ENCODE data around the gene IRF8.
"Not testable (repeated sequence)": the region's sequence is repeated elsewhere in the genome, so short reads cannot be mapped to it uniquely, and the experiment has no call there.

IRF8 gene, protein sequence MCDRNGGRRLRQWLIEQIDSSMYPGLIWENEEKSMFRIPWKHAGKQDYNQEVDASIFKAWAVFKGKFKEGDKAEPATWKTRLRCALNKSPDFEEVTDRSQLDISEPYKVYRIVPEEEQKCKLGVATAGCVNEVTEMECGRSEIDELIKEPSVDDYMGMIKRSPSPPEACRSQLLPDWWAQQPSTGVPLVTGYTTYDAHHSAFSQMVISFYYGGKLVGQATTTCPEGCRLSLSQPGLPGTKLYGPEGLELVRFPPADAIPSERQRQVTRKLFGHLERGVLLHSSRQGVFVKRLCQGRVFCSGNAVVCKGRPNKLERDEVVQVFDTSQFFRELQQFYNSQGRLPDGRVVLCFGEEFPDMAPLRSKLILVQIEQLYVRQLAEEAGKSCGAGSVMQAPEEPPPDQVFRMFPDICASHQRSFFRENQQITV

DNA sequence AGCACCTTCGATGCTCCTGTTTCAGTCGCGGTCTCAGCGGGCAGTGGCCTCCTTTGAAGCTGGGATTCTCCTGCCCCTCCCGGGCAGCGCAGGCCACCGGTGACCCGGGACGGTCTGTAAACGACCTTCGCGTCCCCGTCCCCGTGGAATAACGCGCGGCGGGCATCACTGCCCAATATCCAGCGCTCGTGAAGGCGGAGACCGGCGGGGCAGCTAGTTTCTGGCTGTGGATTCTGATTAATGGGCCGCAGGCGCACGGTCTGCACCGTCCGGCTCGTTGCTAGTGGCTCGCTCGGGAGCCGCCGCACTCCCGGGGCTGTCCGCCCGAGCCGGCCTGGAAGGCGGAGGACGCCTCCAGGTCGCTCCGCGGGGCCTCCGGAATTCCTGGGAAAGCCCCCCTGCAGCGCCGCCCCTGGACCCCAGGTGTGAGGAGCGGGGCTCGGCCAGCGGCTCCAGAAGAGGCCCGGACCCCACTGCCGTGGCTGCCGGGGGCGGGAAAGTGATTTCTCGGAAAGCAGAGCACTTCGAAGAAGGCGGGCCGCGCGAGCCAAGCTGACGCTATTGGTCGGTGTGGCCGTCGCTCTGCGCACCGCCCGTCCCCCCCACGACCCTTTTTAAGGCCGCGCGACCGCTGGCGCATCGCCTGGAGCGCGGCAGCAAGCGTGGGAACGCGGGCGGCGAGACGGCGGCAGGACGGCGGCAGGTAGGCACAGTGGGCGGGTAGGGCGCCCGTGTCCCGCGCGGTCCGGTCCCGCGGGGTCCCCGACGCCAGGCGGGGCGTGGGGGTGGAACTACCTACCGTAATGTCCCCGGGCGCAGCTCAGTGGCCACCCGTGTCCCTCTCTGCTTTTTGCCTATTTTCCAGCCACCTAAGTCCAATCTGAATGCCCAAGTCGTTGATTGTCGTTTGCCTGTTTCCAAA, at the start of gene IRF8:
Gene IRF8 (plus strand): TSS at position 642 of the 922 bp plus-strand sequence. CDS start 3,854 bp downstream, outside the sequence.
- DNase-seq = no peak

DNA sequence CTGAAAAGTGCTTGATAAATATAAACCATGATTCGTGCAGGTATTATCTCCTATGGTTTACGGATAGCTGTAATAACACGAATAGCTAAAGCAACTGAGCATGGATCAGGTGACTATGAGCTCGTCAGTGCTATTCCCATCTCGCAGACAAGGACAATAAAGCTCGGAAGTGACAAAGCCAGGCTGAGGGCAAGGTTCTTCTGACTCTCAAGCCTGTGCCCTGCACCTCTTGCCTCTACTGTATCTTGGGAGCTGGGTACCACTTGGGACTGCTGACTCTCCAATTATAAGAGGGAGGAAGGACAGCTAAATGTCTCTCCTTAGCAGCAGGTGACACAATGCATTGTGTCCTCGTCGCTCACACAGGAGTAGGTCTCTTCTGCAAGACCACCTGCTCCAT, 49.6 kb upstream of the IRF8 start:
- DNase-seq = no peak

DNA sequence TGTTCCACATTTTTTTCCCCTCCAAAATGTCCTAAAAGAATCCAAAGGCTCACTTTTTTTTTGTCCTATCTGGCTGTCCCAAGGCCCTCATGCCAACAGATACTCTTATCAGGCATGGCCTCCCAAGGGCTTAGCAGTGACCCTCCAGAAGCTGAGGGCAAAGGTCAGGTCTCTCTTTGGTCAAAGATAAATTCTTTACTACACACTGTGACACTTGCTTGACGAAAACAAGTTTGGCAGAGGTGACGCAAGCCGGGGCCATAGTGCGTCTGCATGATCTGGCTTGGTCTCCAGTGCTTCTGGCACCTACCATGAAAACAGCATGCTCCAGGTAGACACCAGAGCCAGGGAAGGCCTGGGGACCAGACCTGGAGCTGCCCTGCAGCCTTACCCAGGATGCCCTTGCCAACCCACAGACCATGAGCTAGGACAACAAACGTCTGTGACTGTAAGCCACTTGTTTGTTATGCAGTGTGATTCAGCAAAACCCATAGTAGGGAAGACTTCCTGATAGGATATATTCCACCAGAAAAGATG, 48.5 kb upstream of the IRF8 start:
- no peak for DNase-seq

DNA sequence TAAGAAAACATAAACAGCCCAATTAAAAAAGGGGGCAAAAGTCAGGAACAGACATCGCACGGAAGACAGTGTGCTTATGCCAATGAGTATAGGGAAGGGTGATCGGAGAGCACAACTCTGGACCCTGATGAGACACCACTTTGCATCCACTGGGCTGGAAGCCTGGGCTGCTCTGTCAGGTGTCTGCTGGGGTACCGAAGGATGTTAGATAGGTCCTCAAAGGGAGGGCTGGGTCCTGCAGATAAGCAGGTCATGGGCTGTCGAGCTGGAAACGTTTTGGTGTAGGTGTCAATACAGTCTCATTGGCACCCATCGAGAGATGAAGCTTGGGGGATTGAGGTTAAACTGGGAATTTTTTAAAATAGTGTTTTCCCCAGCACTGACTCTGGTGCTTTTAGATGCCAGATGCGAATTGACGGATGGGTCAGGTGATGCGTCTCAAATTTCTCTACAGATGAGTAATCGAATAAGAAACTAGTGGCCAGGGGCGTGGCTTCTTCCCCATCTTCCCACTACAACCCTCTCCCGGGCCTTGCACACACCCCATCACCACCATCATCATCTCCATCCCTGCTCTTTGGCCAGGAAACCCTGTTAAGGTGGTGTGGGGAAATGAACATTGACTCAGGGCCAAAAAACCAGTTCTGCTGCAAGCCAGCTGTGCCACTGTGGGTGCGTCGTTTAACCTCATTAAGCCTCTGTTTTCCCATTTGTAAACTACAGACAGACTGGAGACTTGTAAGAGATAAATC, 47.8 kb upstream of the IRF8 start:
- DNase-seq = no peak

DNA sequence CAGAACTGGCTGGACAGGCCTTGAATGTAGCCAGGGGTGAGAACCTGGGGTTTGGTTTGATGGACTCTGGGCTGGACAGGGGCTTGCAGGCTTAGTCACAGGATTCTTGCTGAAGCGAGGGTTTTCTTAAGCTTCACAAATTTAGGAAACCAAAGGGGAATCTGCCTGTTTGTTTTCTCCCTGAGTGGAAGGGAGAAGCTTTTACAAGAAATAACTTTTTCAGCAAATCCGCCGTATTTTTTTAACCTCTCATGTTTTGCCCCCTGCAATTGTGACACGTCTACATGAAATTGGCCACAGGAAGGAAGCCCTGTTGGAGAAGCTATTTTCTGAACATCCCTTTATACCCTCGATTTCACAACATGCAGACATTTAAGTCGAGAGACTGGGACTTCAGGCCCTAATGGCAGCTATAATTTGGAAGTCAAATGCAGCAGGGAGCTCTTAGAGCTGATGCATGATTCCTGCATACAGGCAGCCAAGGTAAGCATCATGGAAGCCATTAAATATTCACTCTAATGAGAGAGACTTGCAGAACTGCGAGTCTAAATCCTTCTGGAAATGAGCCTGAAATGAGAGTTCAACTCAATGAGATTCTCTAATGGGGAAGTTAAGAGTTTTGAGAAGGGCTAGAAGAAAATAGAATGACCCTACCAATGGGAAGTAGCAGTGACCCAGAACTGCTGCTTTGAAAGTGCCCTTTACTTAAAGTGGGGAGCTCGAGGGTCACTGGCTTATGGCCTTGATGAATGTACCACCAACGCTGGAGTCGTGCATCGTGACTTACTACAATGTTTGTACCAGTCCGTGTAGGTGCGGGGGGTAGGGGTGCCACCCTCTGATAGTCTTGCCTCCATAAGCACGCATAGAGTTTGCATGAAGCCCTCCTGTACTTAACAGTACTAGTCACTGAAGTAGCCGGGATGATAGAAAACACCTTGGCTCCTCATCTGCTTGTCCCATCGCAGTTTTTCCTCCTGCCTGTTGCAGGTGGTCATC, 45.1 kb upstream of the IRF8 start:
- DNase-seq = no peak

DNA sequence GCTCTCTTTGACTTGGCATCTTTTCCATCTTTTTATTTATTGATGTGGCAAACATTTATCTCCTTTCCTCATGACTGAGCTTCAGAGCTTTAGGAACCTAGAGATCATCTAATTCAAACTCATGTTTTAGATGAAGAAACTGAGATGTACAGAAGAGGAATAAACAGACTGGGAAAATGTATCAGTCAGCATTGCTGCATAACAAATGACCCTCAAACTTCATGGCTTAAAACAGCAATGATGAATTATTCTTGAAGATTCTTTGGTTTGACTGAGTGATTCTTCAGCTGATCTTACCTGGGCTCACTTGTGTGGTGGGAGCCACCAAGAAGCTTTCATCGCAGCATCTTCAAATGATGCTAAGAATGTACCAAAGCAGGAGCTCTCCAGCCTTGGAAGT, 44.0 kb upstream of the IRF8 start:
- no peak for DNase-seq

DNA sequence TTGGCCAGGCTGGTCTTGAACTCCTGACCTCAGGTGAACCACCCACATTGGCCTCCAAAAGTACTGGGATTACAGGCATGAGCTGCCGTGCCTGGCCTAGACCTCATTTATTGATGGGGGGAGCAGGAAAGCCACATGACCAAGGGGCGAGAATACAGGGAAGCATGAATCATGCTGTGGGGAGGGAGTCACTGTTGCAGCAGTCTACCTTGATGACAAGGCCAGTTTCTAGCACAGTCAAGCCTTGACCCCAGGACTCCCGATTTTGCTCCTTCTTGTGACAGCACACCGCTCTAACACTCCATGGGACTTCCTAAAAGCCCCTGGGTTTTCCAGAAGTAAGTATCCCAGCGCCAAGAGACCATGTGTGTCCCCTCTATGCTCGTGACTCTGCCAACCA, 42.9 kb upstream of the IRF8 start:
- DNase-seq = no peak

DNA sequence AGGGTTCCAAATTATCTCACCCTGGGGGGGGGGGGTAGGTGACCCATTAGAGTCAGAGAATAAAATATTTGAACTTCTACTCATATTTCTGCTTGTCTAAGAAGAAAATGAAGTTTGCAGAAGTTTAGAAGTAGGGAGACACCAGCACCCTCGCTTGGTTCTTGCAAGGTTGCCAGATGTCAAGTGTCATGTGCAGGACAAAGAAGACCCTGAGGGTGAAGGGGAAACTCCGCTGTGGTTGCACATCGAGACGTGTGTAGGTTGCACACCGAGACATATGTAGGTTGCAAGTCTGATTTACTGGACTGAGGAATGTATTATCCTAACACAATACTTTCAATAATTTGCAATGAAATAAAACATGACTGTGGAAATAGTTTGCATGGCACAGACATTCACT, 42.4 kb upstream of the IRF8 start:
- DNase-seq = no peak

DNA sequence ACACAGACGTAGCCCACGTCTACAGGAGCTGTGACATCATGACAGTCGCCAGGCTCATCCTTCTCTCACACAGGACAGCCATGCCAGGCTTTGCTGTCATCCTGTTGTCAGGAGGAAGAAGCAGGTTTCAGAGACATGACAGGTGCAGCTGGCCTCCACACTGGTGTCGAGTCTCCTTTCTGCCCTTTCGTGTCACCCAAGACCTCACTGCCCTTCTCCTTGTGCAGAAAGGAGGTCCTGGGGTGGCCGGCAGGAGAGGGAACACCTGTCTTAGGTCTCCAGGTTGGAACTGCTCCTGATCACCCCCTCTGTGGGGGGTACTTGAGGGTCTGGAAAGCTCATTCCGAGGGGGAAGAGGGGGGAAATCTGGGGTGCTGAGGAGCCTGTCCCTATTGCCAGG, 41.6 kb upstream of the IRF8 start:
- no peak for DNase-seq

DNA sequence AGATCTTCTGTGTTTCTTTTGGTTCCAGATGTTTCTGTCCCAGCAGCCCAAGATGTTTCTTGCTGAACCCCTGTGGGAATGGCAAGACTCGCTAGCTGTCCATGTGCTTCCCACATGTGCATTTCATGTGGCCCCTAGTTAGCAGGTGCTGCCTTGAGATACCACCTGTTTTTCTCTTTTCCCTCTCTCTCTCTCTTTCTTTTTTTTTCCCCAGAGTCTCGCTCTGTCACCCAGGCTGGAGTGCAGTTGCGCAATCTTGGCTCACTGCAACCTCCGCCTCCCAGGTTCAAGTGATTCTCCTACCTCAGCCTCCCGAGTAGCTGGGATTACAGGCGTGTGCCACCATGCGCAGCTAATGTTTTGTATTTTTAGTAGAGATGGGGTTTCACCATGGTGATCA, 40.4 kb upstream of the IRF8 start:
- DNase-seq = not testable (repeated sequence)

DNA sequence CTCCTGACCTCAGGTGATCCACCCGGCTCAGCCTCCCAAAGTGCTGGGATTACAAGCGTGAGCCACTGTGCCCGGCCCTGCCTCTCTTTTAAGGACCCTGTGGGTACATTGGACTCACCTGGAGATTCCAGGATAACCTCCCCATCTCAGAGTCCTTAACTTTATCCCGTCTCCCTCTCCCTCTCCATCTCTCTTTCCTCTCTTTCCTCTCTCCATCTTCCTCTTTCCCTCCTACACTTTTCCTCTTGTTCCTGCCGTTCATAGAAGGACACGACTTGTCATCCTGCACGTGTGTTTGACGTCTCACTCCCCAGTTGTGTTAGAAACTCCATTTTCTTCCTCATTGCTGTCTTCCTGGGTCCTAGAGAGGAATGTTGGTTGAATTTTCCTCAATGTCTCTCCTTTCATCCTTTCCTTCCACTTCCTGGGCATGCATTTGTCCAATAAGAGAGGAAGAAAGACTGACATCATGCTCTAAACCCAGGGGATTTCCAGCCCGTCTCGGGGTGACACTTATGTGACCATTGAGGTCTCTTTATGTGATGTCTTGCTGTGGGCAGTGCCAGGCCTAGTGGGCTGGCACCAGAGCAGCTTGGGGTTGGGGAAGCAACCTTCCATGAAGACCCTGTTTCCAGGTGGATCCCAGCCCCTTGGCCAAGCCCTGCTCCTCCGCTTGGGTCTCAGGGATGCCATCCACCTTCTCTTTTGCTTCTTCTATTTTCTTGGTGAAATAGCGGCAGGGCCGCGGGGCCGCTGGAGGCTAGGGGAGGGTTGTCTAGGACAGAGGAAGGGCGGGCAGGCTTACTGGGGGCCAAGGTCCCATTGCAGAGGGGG, 39.8 kb upstream of the IRF8 start:
- DNase-seq = no peak

DNA sequence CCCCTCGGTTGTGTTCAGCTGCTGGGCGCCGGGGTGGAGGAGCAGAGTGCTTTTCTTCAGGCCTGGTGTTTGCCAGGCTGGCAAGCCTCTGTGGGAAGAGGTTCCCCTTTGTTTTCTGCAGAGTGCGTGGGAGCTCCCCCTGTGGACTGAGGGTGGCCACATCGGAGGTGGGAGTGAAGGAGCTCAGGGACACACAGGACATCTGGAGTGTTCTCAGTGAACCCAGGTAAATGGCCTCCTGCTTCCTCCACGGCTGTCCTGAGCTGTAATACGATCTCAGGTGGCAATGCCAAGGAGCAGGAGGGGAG, 39.2 kb upstream of the IRF8 start:
- no peak for DNase-seq

DNA sequence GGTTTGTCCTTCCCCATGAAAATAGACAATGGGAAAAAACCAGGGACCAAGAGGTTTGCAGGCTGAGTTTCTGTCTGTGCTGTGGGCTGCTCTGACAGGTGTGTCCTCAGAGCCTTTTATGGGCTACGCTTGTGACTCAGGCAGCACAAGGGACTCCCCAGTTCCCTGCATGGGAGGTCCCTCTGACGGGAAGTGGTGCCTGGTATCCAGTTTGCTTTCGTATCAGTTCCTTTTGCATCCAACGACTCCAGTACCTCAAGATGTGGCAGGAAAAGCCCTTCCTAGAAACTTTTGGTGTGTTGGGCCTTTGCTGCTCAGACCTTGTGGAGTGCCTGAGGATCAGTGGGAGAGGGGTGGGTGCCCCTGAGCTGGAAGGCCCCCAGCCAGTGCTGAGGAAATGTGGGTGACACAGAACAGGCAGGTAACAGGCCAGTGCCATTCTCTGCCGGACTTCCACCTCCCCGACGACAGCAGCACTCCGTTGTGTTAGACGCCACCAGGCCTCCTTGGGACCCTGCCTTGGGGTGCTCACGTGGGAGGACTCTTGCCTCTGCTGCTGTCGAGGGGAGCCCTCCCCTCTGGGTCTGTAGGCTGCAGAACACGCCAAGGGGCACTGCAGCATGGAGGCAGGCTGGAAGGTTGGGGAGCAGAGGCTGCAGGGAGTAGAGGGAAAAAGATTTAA, 38.4 kb upstream of the IRF8 start:
- DNase-seq = no peak

DNA sequence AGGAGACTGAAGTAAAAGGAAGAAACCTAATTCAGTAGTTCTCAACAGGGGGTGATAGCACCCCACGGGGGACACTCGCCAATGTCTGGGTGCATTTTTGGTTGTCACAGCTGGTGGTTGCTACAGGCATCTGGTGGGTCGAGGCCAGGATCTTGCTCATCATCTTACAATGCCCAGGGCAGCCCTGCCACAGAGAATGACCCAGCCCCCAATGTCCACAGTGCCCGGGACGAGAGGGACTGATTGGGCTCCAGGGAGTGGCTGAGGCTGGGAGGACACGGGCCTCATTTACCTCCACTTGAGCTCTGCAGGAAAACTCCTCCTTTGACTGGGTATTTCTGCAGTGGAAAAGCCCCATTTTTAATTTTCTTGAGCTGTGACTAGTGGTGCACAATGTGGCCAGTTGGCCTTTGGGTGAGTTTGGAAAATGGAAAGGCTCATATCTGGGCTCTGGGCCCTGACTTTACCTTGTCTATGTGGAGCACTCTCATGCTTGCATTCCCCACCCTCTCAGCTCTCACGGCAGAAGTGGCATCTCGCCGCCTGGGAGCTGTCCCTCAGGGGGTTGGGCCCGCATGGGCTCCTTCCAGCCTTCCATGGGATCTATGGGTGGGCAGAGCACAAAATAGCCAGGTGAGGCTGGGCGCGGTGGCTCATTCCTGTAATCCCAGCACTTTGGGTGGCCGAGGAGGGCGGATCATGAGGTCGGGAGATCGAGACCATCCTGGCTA, 37.7 kb upstream of the IRF8 start:
- no peak for DNase-seq

DNA sequence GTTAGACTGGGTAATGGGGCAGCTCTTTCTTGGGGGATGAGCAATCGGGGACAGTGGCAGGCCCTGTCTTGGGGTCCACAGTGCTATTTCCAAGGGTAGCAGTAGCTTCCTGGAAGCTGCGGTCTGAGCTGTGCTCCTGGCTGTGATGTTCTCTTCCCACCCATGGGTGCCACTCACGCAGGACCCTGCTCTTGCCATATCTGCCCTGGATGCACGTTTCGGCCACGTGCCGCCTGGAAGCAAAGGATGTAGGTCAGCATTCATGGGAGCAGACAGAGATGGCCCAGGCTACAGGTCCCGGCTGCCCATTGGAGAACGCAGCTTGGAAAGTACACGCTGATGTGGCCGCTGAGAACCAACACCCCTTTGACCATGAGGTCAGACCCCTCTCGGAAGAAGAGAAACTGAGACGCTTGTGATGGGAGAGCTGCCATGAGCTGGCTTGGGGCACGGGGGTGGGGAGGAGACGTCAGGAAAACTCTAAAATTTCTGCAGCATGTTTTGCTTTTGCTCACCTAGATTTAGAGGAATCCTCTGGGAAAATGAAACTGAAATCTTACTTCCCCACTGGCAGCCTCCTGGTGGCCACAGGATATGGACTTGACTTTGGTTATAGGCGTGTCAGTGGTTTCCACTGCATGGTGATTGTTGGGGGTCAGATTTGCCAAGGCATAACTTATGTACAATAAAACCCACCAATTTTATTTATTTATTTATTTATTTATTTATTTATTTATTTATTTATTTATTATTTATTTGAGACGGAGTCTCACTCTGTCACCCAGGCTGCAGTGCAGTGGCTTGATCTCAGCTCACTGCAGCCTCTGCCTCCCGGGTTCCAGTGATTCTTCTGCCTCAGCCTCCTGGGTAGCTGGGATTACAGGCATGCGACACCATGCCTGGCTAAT, 36.2 kb upstream of the IRF8 start:
- no peak for DNase-seq

DNA sequence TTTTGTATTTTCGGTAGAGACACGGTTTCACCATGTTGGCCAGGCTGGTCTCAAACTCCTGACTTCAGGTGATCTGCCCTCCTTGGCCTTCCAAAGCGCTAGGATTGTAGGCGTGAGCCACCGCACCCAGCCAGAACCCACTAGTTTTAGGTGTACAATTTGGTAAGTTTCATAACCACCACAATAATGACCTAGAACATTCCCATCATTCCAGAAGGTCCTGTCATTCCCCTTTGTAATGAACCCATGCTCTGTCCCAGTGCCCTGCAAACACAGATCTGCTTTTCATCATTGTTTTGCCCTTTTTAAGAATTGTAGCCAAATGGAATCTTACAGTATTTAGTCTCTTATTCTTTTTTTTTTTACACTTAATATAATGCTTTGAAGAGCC, 35.6 kb upstream of the IRF8 start:
- no peak for DNase-seq

DNA sequence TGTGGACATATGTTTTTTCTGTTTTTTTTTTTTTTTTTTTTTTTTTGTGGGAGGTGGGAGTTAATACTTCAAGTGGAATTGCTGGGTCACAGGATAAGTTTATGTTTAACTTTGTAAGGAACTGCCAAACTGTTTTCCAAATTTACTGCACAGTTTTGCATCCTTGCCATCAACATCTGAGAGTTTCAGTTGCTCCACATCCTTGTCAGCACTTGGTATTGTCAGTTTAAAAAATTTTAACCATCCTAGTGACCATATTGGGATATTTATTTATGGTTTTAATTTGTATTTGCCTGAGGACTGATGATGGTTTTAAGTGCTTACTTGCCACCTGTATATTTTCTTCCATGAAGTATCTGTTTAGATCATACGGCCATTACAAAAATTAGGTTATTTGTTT, 34.0 kb upstream of the IRF8 start:
- DNase-seq = no peak

DNA sequence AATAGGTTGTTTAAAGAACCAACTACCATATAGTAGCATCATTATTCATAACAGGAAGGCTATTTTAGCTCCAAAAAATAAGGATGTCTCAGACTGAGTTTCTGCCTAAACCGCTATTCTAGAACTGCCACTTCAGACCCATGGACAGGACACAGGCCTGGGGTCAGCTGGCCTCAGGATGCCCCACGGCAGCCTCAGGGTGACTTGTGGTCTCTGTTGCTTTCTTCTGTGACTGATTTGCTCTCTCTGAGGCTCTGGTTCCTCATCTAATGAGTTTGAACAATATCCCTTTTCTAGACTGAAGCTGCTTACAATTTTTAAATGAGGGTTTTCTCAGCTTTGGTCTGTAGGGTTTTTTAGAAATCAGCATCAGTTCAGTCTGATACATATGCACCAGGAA, 31.8 kb upstream of the IRF8 start:
- DNase-seq = no peak

DNA sequence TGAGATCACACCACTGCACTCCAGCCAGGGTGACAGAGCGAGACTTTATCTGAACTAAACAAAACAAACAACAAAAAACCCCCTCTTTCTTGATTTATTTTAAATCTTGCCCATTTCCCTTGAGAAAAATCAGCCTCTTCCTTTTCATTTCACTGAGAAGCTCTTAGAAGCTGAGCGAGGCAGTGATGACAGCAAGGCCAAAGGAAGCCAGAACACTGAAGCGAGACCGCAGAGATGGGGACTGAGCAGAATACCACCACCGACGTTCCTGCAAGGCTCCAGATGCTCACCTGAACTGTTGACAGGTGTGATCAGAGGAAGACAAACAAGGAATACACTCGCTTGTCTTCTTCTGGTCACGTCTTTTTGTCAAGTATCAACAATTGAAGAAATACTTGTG, 30.5 kb upstream of the IRF8 start:
- DNase-seq = no peak
